DOHH2 (cell line): ENCODE results near the gene MSLN.

Experiments used
- H3F3A ChIP-seq: fragments of 200-600 bp; sonication (generic), shearing (Covaris generic); 2 replicates; pipeline ENCODE4 v1.6.0; 2016; ENCODE audit warnings: antibody characterized with exemption, mild to moderate bottlenecking; ENCODE audit not compliant: control insufficient read depth, insufficient read depth
- H3K27ac ChIP-seq: fragments of 200-600 bp; sonication (generic); 2 replicates; pipeline ENCODE4 v1.5.1; 2014; ENCODE audit warnings: low read depth, mild to moderate bottlenecking, low read length, moderate library complexity
- H3K27me3 ChIP-seq: fragments of 200-600 bp; sonication (generic); 2 replicates; pipeline ENCODE4 v1.6.1; 2014; ENCODE audit warnings: mild to moderate bottlenecking, low read length, mixed read lengths; ENCODE audit not compliant: control insufficient read depth
- H3K36me3 ChIP-seq: fragments of 200-600 bp; sonication (generic); 2 replicates; pipeline ENCODE4 v1.6.1; 2014; ENCODE audit warnings: mild to moderate bottlenecking, low read length, moderate library complexity, mixed read lengths; ENCODE audit not compliant: control insufficient read depth
- H3K4me1 ChIP-seq: fragments of 200-600 bp; sonication (generic); 2 replicates; pipeline ENCODE4 v1.6.1; 2014; ENCODE audit warnings: mild to moderate bottlenecking, low read length, mixed read lengths; ENCODE audit not compliant: control insufficient read depth
- H3K4me2 ChIP-seq: fragments of 200-600 bp; sonication (generic); 2 replicates; pipeline ENCODE4 v1.6.0; 2014; ENCODE audit warnings: mild to moderate bottlenecking, low read length, moderate library complexity
- H3K4me3 ChIP-seq: fragments of 200-600 bp; sonication (generic); 2 replicates; pipeline ENCODE4 v1.5.1; 2014; ENCODE audit warnings: mild to moderate bottlenecking, low read length, mixed read lengths
- H3K79me2 ChIP-seq: fragments of 200-600 bp; sonication (generic); 2 replicates; pipeline ENCODE4 v1.6.1; 2014; ENCODE audit warnings: mild to moderate bottlenecking, low read length, mixed read lengths; ENCODE audit not compliant: control insufficient read depth
- H3K9me2 ChIP-seq: fragments of 200-600 bp; sonication (generic); replicated peaks from 2 replicates; pipeline ENCODE4 v1.6.1; 2014; ENCODE audit warnings: mild to moderate bottlenecking, low read length, mixed read lengths; ENCODE audit not compliant: control insufficient read depth
- H3K9me3 ChIP-seq: fragments of 200-600 bp; sonication (generic); 2 replicates; pipeline ENCODE4 v1.6.1; 2014; ENCODE audit warnings: antibody characterized with exemption, low read length, mixed read lengths; ENCODE audit not compliant: control insufficient read depth, insufficient read depth
- H4K20me1 ChIP-seq: fragments of 200-600 bp; sonication (generic); 2 replicates; pipeline ENCODE4 v1.6.0; 2014; ENCODE audit warnings: low read depth, mild to moderate bottlenecking, antibody characterized with exemption, low read length, moderate library complexity; ENCODE audit not compliant: control insufficient read depth, insufficient read depth
- EZH2phosphoT487 ChIP-seq: fragments of 200-600 bp; sonication (generic); IDR thresholded peaks from 2 replicates; pipeline ENCODE4 v1.6.1; 2017; ENCODE audit warnings: borderline replicate concordance, mild to moderate bottlenecking, antibody characterized with exemption, low read length, moderate library complexity, mixed read lengths
- TF ChIP-seq, protein P1 (sequence below): fragments of 200-600 bp; sonication (generic); IDR thresholded peaks from one replicate; pipeline ENCODE4 v1.5.1; 2014; ENCODE audit warnings: antibody characterized with exemption, mild to moderate bottlenecking, low read depth, low read length; ENCODE audit not compliant: poor library complexity, severe bottlenecking

Gene MSLN

DNA sequence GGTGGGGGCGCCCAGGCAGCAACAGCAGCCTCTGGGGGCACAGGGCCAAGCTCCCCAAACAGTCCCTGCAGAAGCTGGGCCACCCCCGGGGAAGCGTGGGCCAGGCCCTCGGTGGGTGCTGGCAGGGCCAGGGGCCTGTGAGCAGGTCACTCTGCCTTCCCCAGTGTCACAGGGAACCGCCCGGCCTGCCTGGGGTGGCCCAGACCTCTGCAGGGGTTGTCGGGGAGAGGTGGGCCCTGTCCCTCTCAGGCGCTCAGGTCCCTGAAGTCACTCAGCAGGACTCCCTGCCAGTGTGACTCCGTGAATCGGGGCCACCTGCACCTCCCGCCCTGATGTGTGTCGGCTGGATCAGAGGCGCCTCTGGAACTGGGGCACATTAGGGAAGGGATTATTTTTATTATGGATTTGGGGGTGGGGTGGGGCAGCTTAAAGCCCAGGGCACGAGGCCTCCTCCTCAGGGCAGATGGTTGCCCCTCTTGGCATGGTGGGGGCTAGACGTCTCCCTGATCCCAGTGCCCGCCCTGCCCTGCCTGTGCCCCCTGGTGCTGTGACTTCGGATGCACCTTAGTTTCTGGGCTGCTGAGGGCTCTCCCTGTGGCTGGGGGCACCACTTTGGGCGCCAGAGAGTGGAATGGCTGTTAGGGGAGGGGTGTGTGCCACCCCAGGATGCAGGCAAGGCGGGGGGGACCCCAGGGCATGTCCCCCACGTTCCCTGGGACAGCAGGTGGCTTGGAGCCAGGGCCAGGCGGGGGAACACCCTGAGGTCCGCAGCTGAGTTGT lies 41.2 kb downstream of the MSLN start:
- Histone ChIP-seq H3K9me2 (no peaks in the 10 kb centered on the region), H3K27ac (no peak overlapping the region), H4K20me1 (peaks cover 13% of the 10 kb centered on the region; the same call in 1 of the 2 replicates), H3K27me3 (peaks cover 52% of the 10 kb centered on the region), H3K79me2 (no peaks in the 10 kb centered on the region), H3K4me3 (no peak overlapping the region), H3K4me1 (peaks cover 9% of the 10 kb centered on the region; the same call in 1 of the 2 replicates), H3K4me2 (no peak overlapping the region), H3F3A (no peaks in the 10 kb centered on the region; the same call in 1 of the 2 replicates), H3K36me3 (peaks cover 6% of the 10 kb centered on the region), H3K9me3 (no peaks in the 10 kb centered on the region)
- TF ChIP-seq, protein P1, sequence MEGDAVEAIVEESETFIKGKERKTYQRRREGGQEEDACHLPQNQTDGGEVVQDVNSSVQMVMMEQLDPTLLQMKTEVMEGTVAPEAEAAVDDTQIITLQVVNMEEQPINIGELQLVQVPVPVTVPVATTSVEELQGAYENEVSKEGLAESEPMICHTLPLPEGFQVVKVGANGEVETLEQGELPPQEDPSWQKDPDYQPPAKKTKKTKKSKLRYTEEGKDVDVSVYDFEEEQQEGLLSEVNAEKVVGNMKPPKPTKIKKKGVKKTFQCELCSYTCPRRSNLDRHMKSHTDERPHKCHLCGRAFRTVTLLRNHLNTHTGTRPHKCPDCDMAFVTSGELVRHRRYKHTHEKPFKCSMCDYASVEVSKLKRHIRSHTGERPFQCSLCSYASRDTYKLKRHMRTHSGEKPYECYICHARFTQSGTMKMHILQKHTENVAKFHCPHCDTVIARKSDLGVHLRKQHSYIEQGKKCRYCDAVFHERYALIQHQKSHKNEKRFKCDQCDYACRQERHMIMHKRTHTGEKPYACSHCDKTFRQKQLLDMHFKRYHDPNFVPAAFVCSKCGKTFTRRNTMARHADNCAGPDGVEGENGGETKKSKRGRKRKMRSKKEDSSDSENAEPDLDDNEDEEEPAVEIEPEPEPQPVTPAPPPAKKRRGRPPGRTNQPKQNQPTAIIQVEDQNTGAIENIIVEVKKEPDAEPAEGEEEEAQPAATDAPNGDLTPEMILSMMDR = no peak
- TF ChIP-seq EZH2phosphoT487 = no peak

DNA sequence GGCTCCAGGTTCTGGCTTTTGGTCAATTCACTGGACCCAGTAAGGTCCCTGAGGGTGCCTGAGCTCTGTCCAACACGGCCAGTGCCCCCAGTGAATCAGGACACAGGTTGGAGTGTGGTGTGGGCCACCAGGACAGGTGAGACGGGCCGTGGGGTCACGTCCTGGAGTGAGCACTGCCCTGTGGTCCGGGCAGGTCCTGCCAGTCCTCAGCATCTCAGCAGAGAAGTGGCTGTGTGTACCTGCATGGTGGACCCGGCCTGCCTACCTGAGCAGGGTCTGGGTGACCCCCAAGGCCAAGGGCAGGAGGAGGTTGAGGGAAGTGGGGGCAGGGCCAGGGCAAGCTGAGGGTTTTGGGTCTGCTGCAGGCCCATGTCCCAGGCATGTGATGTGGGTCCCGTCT lies 41.9 kb downstream of the MSLN start:
- Histone ChIP-seq H3K9me3 (no peaks in the 10 kb centered on the region), H3K9me2 (no peaks in the 10 kb centered on the region), H3K79me2 (peaks cover 7% of the 10 kb centered on the region), H4K20me1 (peaks cover 13% of the 10 kb centered on the region; the same call in 1 of the 2 replicates), H3F3A (no peaks in the 10 kb centered on the region; the same call in 1 of the 2 replicates), H3K27ac (no peak overlapping the region), H3K4me2 (no peak overlapping the region), H3K27me3 (peaks cover 52% of the 10 kb centered on the region), H3K4me3 (no peak overlapping the region), H3K4me1 (peaks cover 9% of the 10 kb centered on the region; the same call in 1 of the 2 replicates), H3K36me3 (peaks cover 8% of the 10 kb centered on the region)
- TF ChIP-seq, protein P1 = no peak
- no peak for TF ChIP-seq EZH2phosphoT487

DNA sequence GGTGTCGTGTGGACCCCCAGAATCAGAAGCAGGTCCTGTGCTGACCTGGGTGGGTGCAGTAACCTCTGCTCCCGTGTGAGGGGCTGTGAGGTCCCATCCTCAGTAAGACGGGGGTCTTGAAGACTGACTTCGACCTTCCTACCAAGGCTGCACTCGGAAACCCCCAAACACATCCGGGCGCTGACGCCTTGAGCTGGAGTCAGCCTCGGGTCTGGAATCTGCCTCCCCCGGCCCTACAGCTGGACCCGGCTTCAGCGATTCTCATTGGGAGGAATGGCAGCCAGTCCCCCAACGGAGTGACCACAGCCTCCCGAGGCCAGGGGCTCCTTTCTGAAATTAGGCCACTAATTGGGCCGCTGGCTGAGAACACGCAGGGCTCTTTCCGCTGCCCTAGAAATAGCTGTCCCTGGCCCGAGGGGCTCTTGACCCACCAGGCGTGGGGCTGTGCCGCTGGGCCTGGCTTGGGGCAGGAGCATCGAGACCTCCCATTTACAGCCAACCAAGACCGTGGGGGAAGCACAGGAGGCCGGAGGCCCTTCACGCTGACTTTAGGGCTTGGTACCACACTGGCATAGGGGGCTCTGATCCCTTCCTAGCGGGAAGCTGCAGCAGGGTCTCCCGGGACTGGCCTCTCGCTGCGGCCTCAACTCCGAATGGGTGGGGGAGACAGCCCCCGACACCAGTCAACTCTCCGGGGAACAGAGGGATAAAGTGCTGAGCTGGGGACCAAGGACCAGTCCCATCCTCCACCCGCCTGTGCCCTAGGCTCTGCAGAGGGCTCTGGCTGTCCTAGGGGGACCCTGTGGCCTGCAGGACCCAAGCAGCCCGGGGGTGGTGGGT lies 42.6 kb downstream of the MSLN start:
- Histone ChIP-seq H3K27ac (no peak overlapping the region), H3K4me3 (no peak overlapping the region), H3K9me3 (no peaks in the 10 kb centered on the region), H3K36me3 (peaks cover 5% of the 10 kb centered on the region), H3F3A (no peaks in the 10 kb centered on the region; the same call in 1 of the 2 replicates), H3K27me3 (peaks cover 52% of the 10 kb centered on the region), H3K4me1 (peaks cover 12% of the 10 kb centered on the region), H3K4me2 (no peak overlapping the region), H3K79me2 (peaks cover 11% of the 10 kb centered on the region), H4K20me1 (peaks cover 13% of the 10 kb centered on the region; the same call in 1 of the 2 replicates), H3K9me2 (no peaks in the 10 kb centered on the region)
- TF ChIP-seq, protein P1 = no peak
- TF ChIP-seq EZH2phosphoT487 = no peak
